Erythroblast (primary cell): ENCODE measurements around the gene AGBL4.

Experiments used
- DNase-seq, 2 experiments: peaks; one replicate each; lab custom pipeline; 2025; lab: John Stamatoyannopoulos, UW
- GATA1 ChIP-seq: IDR thresholded peaks from 2 replicates; pipeline ENCODE4 v1.6.1; 2011; ENCODE audit warnings: low read depth, mild to moderate bottlenecking, control low read depth, low read length, moderate library complexity
- POLR2A ChIP-seq: IDR thresholded peaks from 2 replicates; pipeline ENCODE4 v1.6.1; 2011; ENCODE audit warnings: mild to moderate bottlenecking, low read length

The AGBL4 gene

GRCh38 chr1:49606082-49606481, 417.7 kb downstream of the AGBL4 start:
- no peak for DNase-seq
- TF ChIP-seq POLR2A (no peak), GATA1 (no peak)

DNA sequence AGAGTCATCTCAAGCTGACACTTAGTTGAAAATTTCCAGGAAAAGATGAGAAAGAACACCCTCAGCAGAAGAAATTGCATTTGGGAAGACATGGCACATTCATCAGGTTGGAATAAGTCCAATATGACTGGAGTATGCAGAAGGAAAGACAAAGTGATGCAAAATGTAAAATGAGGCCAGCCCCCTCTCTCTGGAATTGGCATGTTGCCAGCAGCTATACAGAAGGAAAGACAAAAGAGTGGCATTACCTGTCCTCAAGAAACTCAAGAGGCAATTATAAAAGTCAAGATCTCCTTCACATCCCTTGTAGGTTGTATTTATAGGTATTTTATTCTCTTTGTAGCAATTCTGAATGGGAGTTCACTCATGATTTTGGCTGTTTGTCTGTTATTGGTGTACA, 426.3 kb downstream of the AGBL4 start:
- no peak for TF ChIP-seq GATA1
- TF ChIP-seq POLR2A = no peak
- no peak for DNase-seq

- no peak for TF ChIP-seq GATA1
- TF ChIP-seq POLR2A = no peak
- no peak for DNase-seq
Observed at GRCh38 chr1:49576327-49576901, 447.3 kb downstream of the AGBL4 start.

DNA sequence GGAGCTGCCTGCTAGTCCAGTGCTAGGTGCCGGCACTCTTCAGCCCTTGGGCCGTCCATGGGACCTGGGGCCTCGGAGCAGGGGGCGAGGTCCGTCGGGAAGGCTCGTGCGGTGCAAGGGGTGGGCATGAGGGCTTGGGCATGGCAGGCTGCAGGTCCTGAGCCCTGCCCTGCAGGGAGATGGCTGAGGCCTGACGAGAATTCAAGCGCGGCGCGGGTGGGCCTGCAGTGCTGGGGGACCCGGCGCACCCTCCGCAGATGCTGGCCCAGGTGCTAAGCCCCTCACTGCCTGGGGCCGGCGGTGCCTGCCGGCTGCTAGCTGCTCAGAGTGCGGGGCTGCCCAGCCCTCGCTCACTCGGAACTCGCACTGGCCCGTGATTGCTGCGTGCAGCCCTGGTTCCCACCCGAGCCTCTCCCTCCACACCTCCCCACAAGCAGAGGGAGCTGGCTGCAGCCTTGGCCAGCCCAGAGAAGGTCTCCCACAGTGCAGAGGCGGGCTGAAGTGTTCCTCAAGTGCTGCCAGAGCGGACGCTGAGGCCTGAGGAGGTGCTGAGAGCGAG, 467.0 kb downstream of the AGBL4 start:
- TF ChIP-seq GATA1 = no peak
- no peak for TF ChIP-seq POLR2A
- no peak for DNase-seq

- TF ChIP-seq POLR2A (no peak), GATA1 (no peak)
- DNase-seq = no peak
Observed at GRCh38 chr1:49552101-49552500, 471.7 kb downstream of the AGBL4 start.

DNA sequence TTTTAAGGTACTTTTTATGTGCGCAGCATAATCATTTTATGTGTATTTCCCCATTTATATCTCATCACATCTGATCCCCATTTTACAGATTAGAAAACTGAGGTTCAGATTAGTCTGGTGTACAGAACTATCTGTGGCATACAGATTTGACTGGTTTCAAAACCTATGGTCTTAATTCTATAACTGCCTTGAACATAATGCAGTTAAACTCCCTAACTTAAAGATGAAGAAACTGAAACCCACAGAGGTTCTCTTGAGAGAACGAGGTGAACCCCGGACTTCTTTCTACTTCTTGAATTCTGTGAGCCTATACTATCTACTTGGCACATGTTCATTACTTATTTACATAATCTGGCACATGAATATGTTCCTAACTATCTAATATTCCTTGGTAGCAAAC, 479.1 kb downstream of the AGBL4 start:
- TF ChIP-seq GATA1 (no peak), POLR2A (no peak)
- DNase-seq = no peak

DNA sequence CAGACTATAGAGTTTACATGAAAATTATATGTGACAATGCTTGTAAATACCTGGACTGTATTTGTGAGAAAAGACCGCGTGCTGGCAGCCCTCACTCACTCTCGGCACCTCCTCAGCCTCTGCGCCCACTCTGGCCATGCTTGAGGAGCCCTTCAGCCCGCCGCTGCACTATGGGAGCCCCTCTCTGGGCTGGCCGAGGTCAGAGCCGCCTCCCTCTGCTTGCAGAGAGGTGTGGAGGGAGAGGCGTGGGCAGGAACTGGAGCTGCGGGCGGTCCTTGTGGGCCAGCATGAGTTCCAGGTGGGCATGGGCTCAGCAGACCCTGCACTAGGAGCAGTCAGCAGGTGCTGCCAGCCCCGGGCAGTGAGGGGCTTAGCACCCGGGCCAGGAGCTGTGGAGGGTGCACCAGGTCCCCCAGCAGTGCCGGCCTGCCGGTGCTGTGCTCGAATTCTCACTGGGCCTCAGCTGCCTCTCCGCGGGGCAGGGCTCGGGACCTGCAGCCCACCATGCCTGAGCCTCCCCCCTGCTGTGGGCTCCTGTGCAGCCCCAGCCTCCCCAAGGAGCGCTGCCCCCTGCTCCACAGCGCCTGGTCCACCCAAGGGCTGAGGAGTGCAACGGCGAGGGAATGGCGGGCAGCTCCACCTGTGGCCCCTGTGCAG, 482.5 kb downstream of the AGBL4 start:
- TF ChIP-seq POLR2A (no peak), GATA1 (no peak)
- DNase-seq = no peak

DNA sequence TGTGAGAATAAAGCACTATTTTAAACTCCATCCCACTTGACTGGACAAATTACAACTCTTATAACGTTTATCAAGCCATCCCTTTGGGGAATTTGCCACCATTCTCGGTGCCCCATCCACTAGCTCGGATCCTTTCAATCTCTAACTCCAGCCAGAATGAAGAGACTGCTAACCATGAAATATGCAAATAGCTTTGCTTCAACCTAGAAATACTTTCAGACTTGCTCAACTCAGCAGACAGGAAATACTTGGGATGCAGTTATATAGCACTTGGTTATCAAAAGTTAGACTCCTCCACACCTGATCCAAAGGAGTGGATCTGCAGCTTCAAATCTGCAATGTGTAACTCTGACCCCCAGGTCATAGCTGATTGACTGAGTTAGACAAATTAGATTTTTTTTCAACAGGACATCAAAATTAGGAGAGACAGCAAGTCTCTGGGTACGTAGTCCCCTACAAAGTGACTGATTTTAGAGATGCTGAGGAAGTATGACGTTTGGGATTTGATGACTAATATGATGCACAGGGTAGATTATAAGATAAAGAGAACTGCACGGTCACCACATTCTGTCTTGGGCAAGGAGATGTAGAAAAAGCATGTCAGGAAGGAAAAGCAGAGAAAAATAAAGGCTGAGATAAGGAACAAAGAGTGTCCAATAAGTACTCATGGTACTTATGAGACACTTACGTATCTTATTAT, 496.0 kb downstream of the AGBL4 start:
- TF ChIP-seq GATA1 (no peak), POLR2A (no peak)
- no peak for DNase-seq

DNA sequence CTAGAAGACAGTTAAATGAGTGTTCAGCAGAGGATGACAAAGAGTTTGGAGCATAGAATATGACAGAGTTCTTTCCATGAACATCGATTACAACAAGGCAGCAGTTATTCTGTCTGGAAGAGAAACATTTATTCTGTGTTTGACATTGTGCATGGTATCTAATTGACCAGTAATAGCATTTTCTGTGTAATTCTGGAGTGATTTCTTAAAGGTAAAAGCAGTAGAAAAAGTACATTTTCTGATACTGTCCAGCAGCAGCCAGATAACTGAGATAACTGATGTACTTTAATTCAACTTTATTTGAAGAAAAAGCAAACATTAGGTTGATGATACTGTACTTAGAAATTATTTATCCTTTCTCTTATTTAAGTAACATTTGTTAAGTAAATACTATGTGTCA, 497.1 kb downstream of the AGBL4 start:
- no peak for TF ChIP-seq POLR2A
- no peak for DNase-seq

DNA sequence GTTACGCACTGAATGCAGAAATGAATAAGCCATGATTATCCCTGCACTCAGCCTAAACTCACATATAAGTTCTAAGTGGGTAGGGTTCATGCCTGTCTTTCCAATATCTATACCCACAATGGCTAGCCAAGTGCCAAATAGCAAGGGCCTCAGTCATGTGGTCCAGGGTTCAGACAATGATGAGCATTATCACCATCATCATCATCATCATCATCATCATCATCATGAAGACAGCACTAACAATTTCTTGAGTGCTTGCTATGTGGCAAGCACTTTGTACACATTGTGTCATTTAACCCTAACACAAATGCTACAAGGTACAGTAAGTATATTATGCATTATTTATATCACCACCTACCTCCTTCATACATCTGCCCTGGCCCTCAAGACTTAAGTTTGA, 500.0 kb downstream of the AGBL4 start:
- no peak for DNase-seq
- TF ChIP-seq POLR2A = no peak
- TF ChIP-seq GATA1 = no peak

- DNase-seq = no peak
- TF ChIP-seq GATA1 = no peak
- no peak for TF ChIP-seq POLR2A
Observed at GRCh38 chr1:49466961-49467360, 556.8 kb downstream of the AGBL4 start.

DNA sequence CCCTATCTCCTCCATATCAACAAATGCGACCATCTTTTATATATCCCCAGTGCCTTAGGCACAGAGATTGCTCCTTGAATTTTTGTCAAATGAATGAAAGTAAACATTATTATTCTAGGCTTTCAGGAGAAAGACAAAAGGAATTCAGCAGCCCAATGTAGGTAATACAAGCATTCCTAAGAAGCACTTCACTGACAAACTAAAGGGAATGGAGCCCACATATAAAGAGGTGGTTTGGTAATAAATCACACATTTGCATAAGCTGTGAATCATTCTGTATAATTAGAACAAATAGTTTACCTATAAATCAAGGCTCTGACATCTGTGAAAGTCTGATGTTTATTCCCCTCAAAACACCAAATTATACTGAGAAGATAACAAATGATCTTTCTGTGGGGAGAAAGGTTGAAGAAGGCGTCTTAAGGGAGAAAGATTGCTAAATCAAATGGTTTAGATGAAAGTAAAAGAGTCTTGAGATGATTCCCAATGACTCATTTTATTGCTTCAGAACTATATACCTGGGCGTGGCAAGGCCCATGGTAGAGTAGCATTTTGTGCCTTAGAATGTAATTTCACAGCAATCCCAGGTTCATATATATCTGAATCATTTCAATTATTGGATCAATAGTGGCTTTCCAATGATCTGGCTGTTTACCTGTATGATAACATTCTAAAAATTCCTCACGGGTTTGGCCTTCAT, 558.1 kb downstream of the AGBL4 start:
- DNase-seq = no peak
- TF ChIP-seq POLR2A (no peak), GATA1 (no peak)

DNA sequence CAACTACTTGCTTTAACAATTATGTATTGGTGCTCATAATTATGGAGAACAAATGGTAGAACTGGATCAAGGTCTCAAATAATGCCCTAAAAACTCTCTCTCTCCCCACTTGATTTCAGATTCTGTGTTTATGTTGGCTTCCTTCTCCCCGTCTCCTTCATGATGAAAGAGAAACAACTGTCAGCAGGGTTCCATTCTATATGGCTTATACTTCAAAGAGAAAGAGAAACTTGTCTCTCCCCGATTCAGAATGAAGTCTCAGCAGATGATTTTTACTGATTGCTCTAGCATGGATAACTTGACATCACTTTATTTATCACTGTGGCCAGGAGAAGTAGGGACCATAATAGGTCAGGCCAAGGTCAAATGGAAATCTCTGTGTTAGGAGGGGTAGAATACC, 575.6 kb downstream of the AGBL4 start:
- TF ChIP-seq GATA1 (no peak), POLR2A (no peak)
- DNase-seq = no peak

DNA sequence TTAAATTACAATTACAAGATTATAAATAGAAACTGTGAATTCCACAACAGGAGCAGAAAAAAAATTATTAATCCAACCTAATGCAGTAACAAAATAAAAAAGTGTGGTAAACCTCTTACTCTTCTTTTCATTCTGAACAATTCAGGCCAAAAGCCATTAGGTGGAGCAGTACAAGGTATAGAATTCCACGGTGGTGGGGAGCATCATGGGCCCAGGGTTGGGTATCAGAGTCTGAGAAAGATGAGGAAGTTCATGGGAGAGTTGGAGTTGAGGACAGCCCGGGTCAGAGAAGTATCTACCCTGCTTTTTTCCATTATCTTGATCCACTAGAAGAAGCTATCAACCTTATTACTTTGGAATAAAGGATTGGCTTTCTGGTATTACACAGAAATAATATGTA, 586.9 kb downstream of the AGBL4 start:
- no peak for DNase-seq
- TF ChIP-seq GATA1 (no peak), POLR2A (no peak)
